ENCODE data around the gene GABPB1.

GABPB1 gene

GRCh38 chr15:50236433-50236832 is 118.6 kb downstream of the GABPB1 start:
- no peak for DNase-seq

GRCh38 chr15:50235794-50236193 is 119.2 kb downstream of the GABPB1 start:
- DNase-seq, result no peak

GRCh38 chr15:50234764-50235163 is 120.2 kb downstream of the GABPB1 start:
- no peak for DNase-seq

- no peak for DNase-seq
Measured at GRCh38 chr15:50233192-50233736, 121.7 kb downstream of the GABPB1 start.

GRCh38 chr15:50232791-50233190 is 122.2 kb downstream of the GABPB1 start:
- no peak for DNase-seq

- DNase-seq, result no peak
Measured at GRCh38 chr15:50231761-50232160, 123.2 kb downstream of the GABPB1 start.

GRCh38 chr15:50229336-50229735 is 125.7 kb downstream of the GABPB1 start:
- DNase-seq, result no peak

GRCh38 chr15:50228866-50229265 is 126.1 kb downstream of the GABPB1 start:
- DNase-seq, result no peak

- no peak for DNase-seq
Measured at GRCh38 chr15:50227076-50227475, 127.9 kb downstream of the GABPB1 start.

GRCh38 chr15:50225938-50226337 is 129.1 kb downstream of the GABPB1 start:
- no peak for DNase-seq
